GM13977 (cell line): Measurements from ENCODE around the gene PAEP.
"Not testable (repeated sequence)": the region's sequence is repeated elsewhere in the genome, so short reads cannot be mapped to it uniquely, and the experiment has no call there.

Experiments
- DNase-seq: peaks from one replicate; pipeline ENCODE4 v3.0.0; 2012; ENCODE audit warnings: low spot score
- CTCF ChIP-seq: IDR thresholded peaks from 2 replicates; pipeline ENCODE4 v1.5.1; 2012; ENCODE audit warnings: mild to moderate bottlenecking, control low read depth; ENCODE audit not compliant: insufficient read depth; ENCODE audit errors: extremely low read depth, missing control alignments
- in situ Hi-C: fragments of 300-500 bp; cut with MboI; formaldehyde crosslinking; loops from one replicate; pipeline ENCODE4 v1.12.0; 2022; ENCODE audit warnings: low sequenced_read_pairs, low pct_unique_long_range_greater_than_20kb, mixed read lengths, inconsistent platforms; ENCODE audit not compliant: unreplicated experiment

The PAEP gene

GRCh38 chr9:135526089-135526729 lies 35.3 kb upstream of the PAEP start:
- in situ Hi-C loops: no loop called here
- peak; percentile 4 for DNase-seq
- TF ChIP-seq CTCF: no peak

GRCh38 chr9:135526730-135527571 lies 34.6 kb upstream of the PAEP start:
- in situ Hi-C loops: no loop called here
- DNase-seq: no peak
- TF ChIP-seq CTCF: no peak

GRCh38 chr9:135528842-135529435 lies 32.6 kb upstream of the PAEP start:
- in situ Hi-C loops, DNase-seq: not testable (repeated sequence)

- in situ Hi-C loops: no loop called here
- no peak for DNase-seq
- TF ChIP-seq CTCF: no peak
These were observed 31.4 kb upstream of the PAEP start for GRCh38 chr9:135530146-135530545.

GRCh38 chr9:135531096-135531495 lies 30.5 kb upstream of the PAEP start:
- in situ Hi-C loops: no loop called here
- TF ChIP-seq CTCF: no peak
- no peak for DNase-seq

- in situ Hi-C loops: no loop called here
- TF ChIP-seq CTCF: no peak
- DNase-seq: no peak
These were observed 28.4 kb upstream of the PAEP start for GRCh38 chr9:135533113-135533512.

GRCh38 chr9:135533674-135534073 lies 27.9 kb upstream of the PAEP start:
- in situ Hi-C loops: no loop called here
- no peak for TF ChIP-seq CTCF
- DNase-seq: no peak

- DNase-seq, in situ Hi-C loops: not testable (repeated sequence)
These were observed 27.3 kb upstream of the PAEP start for GRCh38 chr9:135534192-135534711.

GRCh38 chr9:135534826-135535225 lies 26.7 kb upstream of the PAEP start:
- DNase-seq, in situ Hi-C loops: not testable (repeated sequence)

- DNase-seq, in situ Hi-C loops: not testable (repeated sequence)
These were observed 25.9 kb upstream of the PAEP start for GRCh38 chr9:135535631-135536030.
